GM12873 (cell line): ENCODE measurements around the gene GDF7.

ENCODE experiments used
- TF ChIP-seq, protein P1 (sequence below): IDR thresholded peaks from 2 replicates; pipeline ENCODE4 v1.5.1; 2012; ENCODE audit warnings: low read depth, mild to moderate bottlenecking, moderate library complexity, low read length, control low read depth; ENCODE audit not compliant: insufficient read depth; ENCODE audit errors: missing control alignments

GDF7 gene

GRCh38 chr2:20704886-20705285, 37.9 kb downstream of the GDF7 start:
- TF ChIP-seq, protein P1, sequence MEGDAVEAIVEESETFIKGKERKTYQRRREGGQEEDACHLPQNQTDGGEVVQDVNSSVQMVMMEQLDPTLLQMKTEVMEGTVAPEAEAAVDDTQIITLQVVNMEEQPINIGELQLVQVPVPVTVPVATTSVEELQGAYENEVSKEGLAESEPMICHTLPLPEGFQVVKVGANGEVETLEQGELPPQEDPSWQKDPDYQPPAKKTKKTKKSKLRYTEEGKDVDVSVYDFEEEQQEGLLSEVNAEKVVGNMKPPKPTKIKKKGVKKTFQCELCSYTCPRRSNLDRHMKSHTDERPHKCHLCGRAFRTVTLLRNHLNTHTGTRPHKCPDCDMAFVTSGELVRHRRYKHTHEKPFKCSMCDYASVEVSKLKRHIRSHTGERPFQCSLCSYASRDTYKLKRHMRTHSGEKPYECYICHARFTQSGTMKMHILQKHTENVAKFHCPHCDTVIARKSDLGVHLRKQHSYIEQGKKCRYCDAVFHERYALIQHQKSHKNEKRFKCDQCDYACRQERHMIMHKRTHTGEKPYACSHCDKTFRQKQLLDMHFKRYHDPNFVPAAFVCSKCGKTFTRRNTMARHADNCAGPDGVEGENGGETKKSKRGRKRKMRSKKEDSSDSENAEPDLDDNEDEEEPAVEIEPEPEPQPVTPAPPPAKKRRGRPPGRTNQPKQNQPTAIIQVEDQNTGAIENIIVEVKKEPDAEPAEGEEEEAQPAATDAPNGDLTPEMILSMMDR = no peak

GRCh38 chr2:20706217-20706616, 39.3 kb downstream of the GDF7 start:
- TF ChIP-seq, protein P1 = no peak

DNA sequence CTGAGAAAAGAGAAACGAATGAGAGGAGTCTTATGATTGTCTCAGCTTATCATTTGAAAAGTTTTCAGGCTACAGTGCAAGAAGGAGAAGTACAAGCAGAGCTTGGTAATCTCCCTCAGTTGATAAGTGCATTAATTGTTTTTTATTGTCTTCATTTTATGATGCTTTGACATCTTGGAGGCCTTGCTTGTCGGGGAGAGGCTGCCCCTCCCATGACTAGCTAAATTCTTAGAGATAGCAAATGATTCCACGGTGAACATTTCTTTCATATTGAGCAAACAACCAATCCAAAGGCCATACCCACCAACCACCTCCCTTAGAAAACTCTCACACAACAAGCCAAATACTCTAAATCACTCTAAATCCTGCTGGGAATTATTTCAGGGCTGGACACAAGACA, 39.8 kb downstream of the GDF7 start:
- TF ChIP-seq, protein P1 = no peak

DNA sequence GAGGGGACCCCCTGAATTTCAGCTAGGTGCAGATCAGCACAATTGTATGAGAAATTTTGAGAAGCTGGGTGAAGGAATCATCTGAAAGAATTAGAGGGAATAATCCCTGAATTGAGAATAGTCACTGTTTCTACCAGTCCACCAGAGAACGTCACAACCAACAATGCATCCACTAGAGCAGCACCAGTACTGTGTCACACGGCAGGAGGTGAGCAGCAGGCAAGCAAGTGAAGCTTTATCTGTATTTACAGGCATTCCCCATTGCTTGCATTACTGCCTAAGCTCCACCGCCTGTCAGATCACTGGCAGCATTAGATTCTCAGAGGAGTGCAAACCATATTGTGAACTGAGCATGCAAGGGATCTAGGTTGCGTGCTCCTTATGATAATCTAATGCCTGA, 40.7 kb downstream of the GDF7 start:
- TF ChIP-seq, protein P1 = no peak

GRCh38 chr2:20717641-20718040, 50.7 kb downstream of the GDF7 start:
- TF ChIP-seq, protein P1 = no peak

DNA sequence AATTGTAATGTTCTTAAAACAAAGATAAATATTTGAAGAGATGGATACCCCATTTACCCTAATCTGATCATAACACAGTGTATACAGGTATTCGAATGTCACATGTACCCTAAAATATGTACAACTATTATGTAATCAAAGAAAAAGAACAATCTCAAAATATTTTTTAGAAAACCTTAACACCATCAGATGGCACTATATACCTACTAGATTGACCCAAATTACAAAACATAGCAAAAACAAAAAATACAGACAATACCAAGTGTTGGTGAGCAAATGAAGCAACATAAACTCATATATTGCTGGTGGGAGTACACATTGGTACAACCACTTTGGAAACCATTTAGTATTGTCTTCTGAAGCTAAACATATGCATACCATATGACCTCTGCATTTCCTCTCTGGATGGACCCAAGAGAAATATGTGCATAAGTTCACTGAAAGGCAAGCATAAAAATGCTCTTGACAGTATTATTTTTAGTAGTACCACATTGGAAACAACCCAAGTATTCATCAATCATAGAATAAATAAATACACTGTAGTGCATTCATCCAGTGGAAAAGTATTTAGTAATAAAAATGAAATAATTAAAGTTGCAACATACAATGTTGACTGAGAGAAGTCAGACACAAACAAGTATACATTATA, 55.8 kb downstream of the GDF7 start:
- TF ChIP-seq, protein P1 = no peak

- TF ChIP-seq, protein P1 = no peak
These were observed 56.6 kb downstream of the GDF7 start for GRCh38 chr2:20723543-20723942.

DNA sequence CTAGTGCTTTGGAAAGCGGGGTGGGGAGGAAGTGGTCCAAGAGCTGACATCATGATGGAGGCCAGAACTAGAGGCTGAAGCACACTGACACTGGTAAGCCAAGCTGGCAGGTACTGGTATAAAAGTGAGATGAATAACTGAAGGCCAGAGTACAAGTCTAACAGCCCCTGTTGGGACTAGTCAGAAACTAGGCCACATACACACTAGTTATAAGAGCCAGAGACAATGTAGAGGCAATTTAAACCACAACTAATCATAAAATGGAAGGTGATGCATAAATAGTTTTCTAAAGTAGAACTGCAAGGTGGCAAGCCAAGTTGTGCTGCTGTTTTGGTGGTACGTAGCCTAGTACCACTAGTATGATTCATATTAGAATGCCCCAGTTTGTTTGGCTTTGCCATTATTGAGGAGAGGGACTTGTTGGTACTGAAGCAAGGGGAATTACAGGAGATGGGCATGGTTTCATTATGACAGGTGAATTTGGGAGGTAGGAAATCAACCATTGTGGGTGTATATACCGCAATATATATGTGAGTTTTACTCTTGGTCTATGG, 57.6 kb downstream of the GDF7 start:
- TF ChIP-seq, protein P1 = no peak
